ENCODE data around the gene IKZF2.

GRCh38 chr2:213119061-213119809 is 32.2 kb downstream of the IKZF2 start:
- TF ChIP-seq EZH2 (IDR thresholded peaks at IDR 0.05; ENCODE audit: low read length) (no peak), CTCF (optimal IDR thresholded peaks at IDR 0.05 in 1 of 3, IDR thresholded peaks at IDR 0.05 in 1 of 3, conservative IDR thresholded peaks at IDR 0.05 in 1 of 3; ENCODE audit: extremely low read depth in 1 of 3, insufficient read depth in 2 of 3, low read length in 3 of 3) (no peak)

All from keratinocyte (primary cell).